Measurements from ENCODE around the gene TSPAN5. TPM values are rescaled to one million over a fixed set of nuclear protein-coding genes. Genes with fewer than 3 reads are reported as not detected.

Gene TSPAN5
- total RNA-seq, 1 experiment from 2014 or later, result 86.5 TPM

DNA sequence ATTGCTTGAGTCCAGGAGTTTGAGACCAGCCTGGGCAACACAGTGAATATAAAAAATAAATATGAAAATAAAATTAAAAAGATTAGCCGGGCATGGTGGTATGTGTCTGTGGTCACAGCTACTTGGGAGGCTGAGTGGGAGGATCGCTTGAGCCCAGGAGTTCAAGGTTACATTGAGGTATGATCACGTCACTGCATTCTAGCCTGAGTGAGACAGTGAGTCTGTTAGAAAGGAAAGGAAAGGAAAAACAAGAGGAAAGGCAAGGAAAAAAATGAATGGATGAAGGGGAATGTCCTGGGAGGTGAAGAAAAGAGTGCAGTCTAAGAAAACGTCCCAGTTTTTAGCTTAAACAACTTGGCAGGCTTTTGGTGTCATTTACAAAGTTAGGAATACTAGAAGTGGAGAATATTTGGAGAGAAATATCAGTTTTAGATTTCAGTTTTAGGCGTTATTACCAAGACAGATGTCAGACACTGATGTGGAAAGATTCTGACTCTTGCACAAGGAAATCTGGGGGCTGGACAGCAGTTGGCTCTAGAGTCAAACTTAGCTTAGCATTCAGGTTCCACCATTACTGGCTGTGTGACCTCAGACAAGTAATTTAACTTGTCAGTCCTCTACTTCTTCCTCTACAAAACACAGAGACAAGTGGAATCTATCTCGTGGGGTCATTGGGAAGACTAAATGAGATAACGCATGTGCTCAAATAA, 139.0 kb downstream of the TSPAN5 start:
- DNase-seq (ENCODE audit: low read depth), result no peak

DNA sequence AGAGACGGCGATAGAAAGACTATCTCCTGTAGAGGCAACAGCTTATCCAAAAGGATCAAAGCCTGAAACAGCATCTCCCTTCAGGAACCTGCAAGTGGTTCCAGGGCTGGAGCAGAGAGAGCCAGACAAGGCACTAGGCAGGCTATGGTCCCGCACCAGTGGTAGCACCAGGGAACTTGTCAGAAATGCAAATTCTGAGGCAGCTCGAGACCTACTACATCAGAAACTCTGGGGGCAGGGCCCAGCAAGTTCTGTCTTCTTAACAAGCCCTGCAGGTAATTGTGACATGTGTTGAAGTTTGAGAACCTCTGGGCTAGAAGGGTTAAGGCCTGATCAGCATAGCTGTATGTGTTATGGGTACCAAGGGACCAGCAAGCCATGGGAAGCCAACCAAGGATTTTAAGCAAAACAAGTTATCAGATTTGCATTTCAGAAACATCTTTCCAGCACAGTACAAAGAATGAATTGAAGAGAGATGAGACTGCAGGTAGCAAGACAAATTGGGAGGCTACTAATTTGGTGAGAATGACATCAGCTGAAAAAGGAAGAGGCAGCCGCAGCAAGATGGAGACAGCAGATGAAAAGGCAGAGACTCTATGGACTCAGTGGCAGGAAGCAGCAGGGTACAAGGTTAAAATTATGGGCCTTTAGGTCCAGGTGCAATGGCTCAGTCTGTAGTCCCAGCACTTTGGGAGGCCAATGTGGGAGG, 139.7 kb downstream of the TSPAN5 start:
- DNase-seq (ENCODE audit: low read depth), result no peak

- no peak for DNase-seq (ENCODE audit: low read depth)
Measured at GRCh38 chr4:98517218-98518021, 141.0 kb downstream of the TSPAN5 start.

DNA sequence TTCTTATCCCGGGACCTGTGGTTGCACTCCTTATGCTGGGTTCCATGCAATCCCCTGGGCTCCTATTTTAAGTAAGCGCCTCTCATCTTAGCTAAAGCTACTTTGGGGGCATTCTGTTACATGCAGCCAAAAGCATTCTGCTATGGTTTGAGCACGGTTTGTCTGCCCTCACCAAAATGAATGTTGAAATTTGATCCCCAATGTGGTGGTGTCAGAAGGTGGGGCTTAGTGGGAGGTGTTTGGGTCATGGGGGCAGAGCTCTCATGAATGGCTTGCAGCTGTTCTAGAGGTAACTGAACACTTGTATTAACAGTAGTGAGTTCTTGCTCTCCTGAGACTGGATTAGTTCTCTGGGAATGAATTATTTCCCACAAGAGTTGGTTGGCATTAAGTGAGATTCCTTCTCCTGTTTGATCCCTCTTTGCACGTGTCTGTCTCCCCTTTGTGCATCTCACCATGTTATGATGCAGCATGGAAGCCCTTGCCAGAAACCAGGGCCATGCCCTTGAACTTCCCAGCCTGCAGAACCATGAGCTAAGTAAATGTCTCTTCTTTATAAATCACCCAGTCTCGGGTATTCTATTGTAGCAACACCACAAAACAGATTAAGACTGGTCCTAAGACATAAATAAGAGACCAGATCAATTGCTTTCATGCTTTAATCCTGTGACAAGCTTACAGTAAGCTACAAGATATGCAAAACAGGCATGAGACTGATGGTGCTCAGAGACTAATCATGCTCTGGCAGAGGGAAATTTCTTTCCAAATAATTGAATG, 141.8 kb downstream of the TSPAN5 start:
- peak; percentile 97 for DNase-seq (ENCODE audit: low read depth)

- peak; percentile 91 for DNase-seq (ENCODE audit: low read depth)
Measured at GRCh38 chr4:98516042-98516440, 142.4 kb downstream of the TSPAN5 start.

- no peak for DNase-seq (ENCODE audit: low read depth)
Measured at GRCh38 chr4:98515470-98515809, 143.0 kb downstream of the TSPAN5 start.

DNA sequence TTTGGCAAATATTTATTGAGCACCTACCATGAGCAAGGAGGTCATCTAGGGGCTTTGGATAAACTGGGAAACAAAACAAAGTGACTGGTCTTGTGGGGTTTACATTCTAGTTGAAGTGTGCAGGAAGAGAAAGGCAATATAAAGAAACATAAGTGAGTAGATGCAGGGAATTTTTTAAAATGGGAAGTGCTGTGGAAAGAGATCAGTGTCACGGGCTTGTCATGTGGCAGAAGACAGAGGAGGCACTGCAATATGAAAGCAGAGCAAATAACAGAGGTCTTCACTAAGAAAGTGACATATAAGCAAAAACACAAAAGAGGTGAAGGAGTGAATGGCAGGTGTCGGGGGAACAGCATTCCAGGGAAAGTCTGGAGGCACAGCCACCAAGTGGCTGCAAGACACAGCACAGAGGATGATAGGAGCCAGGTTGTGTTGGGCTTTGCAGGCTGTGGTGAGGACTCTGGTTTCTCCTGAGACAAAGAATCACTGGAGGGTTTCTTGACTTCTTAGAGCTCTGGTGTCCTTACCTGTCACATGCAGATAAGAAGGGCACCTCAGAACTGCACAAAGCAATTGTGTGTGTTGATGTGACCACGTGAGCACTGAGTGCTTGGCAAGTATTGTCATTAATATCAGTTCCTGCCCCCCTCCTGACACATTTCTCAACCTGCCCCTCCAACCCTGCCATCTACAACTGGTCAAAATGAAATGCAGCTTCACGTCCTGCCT, 143.5 kb downstream of the TSPAN5 start:
- DNase-seq (ENCODE audit: low read depth), result no peak

GRCh38 chr4:98512918-98513317, 145.5 kb downstream of the TSPAN5 start:
- DNase-seq (ENCODE audit: low read depth), result no peak

GRCh38 chr4:98510757-98511517, 147.5 kb downstream of the TSPAN5 start:
- DNase-seq (ENCODE audit: low read depth), result peak; percentile 48

GRCh38 chr4:98510340-98510739, 148.1 kb downstream of the TSPAN5 start:
- no peak for DNase-seq (ENCODE audit: low read depth)

- no peak for DNase-seq (ENCODE audit: low read depth)
Measured at GRCh38 chr4:98509721-98510120, 148.7 kb downstream of the TSPAN5 start.

DNA sequence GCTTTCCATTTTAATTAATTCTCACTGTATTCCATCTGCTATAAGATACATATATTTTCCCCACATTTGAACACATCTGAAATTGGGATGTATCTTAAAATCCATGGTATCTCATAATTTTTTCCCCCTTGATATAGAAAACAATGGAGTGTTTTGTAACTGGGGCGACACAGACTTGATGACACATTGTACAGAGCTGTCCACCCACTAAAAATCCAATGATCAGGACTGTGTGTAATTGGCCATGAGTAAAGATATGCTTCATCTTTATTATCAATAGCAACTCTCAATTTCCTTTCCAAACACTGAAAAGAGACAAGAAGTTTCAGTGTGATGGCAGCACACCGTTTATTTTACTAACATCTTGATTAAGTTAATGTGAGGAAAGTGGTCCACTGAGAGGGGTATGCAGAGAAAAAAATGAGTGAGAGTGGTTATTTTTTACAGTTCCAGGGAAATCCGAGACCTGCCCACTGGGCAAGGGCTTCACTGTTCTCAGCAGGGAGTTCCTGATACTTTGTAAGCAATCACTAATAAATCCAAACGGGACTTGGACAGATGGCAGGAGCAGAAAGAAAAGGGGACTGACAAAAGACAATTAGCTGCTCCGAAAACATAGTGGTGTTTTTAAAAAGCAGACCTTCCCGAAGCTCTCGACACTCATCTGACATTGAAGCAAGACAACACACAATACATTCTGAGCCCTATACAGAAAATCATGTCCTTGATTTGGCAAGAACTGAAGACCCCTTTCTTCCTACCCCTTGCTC, 149.4 kb downstream of the TSPAN5 start:
- DNase-seq (ENCODE audit: low read depth), result no peak

- DNase-seq (ENCODE audit: low read depth), result no peak
Measured at GRCh38 chr4:98508248-98508647, 150.2 kb downstream of the TSPAN5 start.

GRCh38 chr4:98507299-98507698, 151.1 kb downstream of the TSPAN5 start:
- DNase-seq (ENCODE audit: low read depth), result no peak

GRCh38 chr4:98506462-98507132, 151.8 kb downstream of the TSPAN5 start:
- no peak for DNase-seq (ENCODE audit: low read depth)

- no peak for DNase-seq (ENCODE audit: low read depth)
Measured at GRCh38 chr4:98505992-98506391, 152.4 kb downstream of the TSPAN5 start.

GRCh38 chr4:98504091-98504490, 154.3 kb downstream of the TSPAN5 start:
- DNase-seq (ENCODE audit: low read depth), result no peak

DNA sequence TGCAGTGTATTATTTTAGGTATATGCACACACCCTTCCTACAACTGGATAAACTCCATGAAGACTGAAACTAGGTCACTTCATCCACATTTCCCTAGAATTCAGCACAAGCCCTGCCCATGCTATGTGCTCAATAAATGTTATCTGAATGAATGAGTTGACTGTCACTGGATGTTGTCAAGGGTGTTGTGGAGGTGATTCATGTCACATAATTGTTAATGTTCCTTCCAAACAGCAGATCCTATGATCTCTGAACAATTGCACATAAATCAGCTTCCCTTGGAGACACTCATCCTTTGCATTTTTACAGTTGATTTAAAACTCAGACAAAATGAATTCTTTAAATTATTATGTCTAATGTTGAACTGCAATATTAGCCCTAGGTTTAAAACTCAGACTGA, 154.7 kb downstream of the TSPAN5 start:
- no peak for DNase-seq (ENCODE audit: low read depth)

DNA sequence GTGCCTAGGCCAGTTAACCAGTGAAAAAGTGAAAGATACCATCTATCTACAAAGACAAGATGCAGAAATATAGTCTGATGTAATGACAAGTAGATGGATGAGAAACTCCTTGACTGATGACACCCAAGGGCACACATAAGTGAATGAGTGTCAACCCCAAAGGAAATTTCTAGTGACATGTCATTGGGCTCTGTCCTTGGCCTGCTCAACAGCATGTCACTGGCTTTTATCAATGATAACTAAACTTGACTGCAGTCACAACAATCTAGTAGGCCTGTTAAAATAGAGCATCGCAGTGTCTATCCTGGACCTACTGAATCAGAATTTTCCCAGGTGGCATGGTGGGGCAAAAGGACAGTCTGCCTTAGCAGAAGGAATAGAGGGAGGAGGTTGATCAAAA, 155.8 kb downstream of the TSPAN5 start:
- DNase-seq (ENCODE audit: low read depth), result no peak

All from LHCN-M2 (cell line).